K562 (cell line): ENCODE measurements around the gene XRN2. TPM values are rescaled to one million over a fixed set of nuclear protein-coding genes. Genes with fewer than 3 reads are reported as not detected.

ENCODE experiments used
- ARNT ChIP-seq, 2 experiments: fragments of 450-650 bp; IDR thresholded peaks; 2 replicates each; pipeline ENCODE4 v1.6.1; 2016; ENCODE audit warnings: mild to moderate bottlenecking in 1 of 2
- ATF1 ChIP-seq, 2 experiments: fragments of 450-650 bp in 1 of 2; IDR thresholded peaks; 2 replicates each; pipeline ENCODE4 v1.6.1; 2016; ENCODE audit warnings: missing compliant biosample characterization in 1 of 2, missing genetic modification characterization in 1 of 2
- DIDO1 ChIP-seq: fragments of 450-650 bp; IDR thresholded peaks from 2 replicates; pipeline ENCODE4 v1.6.1; 2016; ENCODE audit warnings: low read depth, missing biosample characterization, missing genetic modification characterization
- FOSL1 ChIP-seq: fragments of 200-800 bp; sonication (Bioruptor generic); conservative IDR thresholded peaks from 2 replicates; pipeline ENCODE4 v1.6.1; 2016; ENCODE audit warnings: missing genetic modification characterization, missing compliant biosample characterization
- FOXK2 ChIP-seq, 2 experiments: fragments of 450-650 bp; IDR thresholded peaks in 1 of 2; conservative IDR thresholded peaks in 1 of 2; 2 replicates each; pipeline ENCODE4 v1.6.1; 2016; ENCODE audit warnings: low read depth in 2 of 2, mild to moderate bottlenecking in 1 of 2
- GATA2 ChIP-seq: sonication (generic); formaldehyde crosslinking; IDR thresholded peaks from 2 replicates; pipeline ENCODE4 v1.4.0; 2020; ENCODE audit warnings: mild to moderate bottlenecking, missing genetic modification reagents
- GTF2E2 ChIP-seq: fragments of 200-800 bp; sonication (Bioruptor generic); IDR thresholded peaks from 2 replicates; pipeline ENCODE4 v1.6.1; 2016; ENCODE audit warnings: missing genetic modification characterization, missing compliant biosample characterization
- MCM7 ChIP-seq, 2 experiments: fragments of 450-650 bp; IDR thresholded peaks; 2 replicates each; pipeline ENCODE4 v1.6.1; 2016 to 2018
- RFX5 ChIP-seq: IDR thresholded peaks from 2 replicates; pipeline ENCODE4 v1.6.1; 2011; ENCODE audit warnings: low read depth, mild to moderate bottlenecking, improper control_type of control experiment, low read length
- SIRT6 ChIP-seq: IDR thresholded peaks from one replicate; pipeline ENCODE4 v1.6.1; 2012; ENCODE audit warnings: low read depth, mild to moderate bottlenecking, control low read depth, inconsistent platforms, low read length, moderate library complexity
- SREBF2 ChIP-seq: sonication (generic); formaldehyde crosslinking; IDR thresholded peaks from 2 replicates; pipeline ENCODE4 v1.4.0; 2020; ENCODE audit warnings: mild to moderate bottlenecking, missing genetic modification reagents
- TCFL5 ChIP-seq: fragments of 250-450 bp; sonication (Bioruptor Pico); conservative IDR thresholded peaks from 2 replicates; pipeline ENCODE4 v1.6.1; 2021; ENCODE audit warnings: mild to moderate bottlenecking, moderate library complexity, matching md5 sums
- ZBED1 ChIP-seq: IDR thresholded peaks from 2 replicates; pipeline ENCODE4 v1.6.1; 2014
- ZNF316 ChIP-seq: fragments of 450-650 bp; IDR thresholded peaks from 2 replicates; pipeline ENCODE4 v1.6.1; 2016
- polyA plus RNA-seq, 8 experiments: library from polyadenylated mRNA; depleted of rRNA in 4 of 8; stranded (reverse) in 5 of 8; unstranded in 3 of 8; fragments of >200 nt; fragmentation: Nextera tagmentation in 2 of 8; fragmentation: Illumina TruSeq in 1 of 8; extraction: Ambion mirVana in 2 of 8; extraction: Trizol in 1 of 8; gene quantifications; 2 replicates each; pipeline versions ENCODE4 v1.2.1 to v1.2.3, GENCODE V29; 2011 to 2014; ENCODE audit warnings: inconsistent platforms in 1 of 8, missing spikeins in 1 of 8
- total RNA-seq, 7 experiments: library from RNA; depleted of rRNA in 6 of 7; stranded (reverse); fragments of >200 nt in 6 of 7; fragmentation: Illumina TruSeq in 2 of 7; extraction: Trizol in 2 of 7; gene quantifications; 2 replicates each; pipeline versions ENCODE4 v1.2.1 to v1.2.3, GENCODE V29; 2011 to 2021; ENCODE audit warnings: low replicate concordance in 1 of 7
- TF ChIP-seq, protein P1 (sequence below): sonication (generic); formaldehyde crosslinking; IDR thresholded peaks from 2 replicates; pipeline ENCODE4 v1.8.1; 2023; ENCODE audit warnings: missing genetic modification reagents, mild to moderate bottlenecking, borderline replicate concordance
- TF ChIP-seq, protein P2 (sequence below), 2 experiments: fragments of 450-650 bp; conservative IDR thresholded peaks; 2 replicates each; pipeline ENCODE4 v1.6.1; 2017; ENCODE audit warnings: mild to moderate bottlenecking in 2 of 2, moderate library complexity in 2 of 2
- TF ChIP-seq, protein P3 (sequence below): fragments of 450-650 bp; formaldehyde crosslinking; IDR thresholded peaks from 2 replicates; pipeline ENCODE4 v1.4.0; 2020; ENCODE audit warnings: mild to moderate bottlenecking, moderate library complexity
- TF ChIP-seq, protein P4 (sequence below), 2 experiments: fragments of 450-650 bp in 1 of 2; sonication (generic) in 1 of 2; formaldehyde crosslinking; conservative IDR thresholded peaks; 2 replicates each; pipeline versions ENCODE4 v1.4.0 to v1.8.1; 2020 to 2022; ENCODE audit warnings: mild to moderate bottlenecking in 1 of 2, missing genetic modification reagents in 1 of 2
- TF ChIP-seq, protein P5 (sequence below), 2 experiments: fragments of 450-650 bp in 1 of 2; sonication (generic) in 1 of 2; formaldehyde crosslinking in 1 of 2; IDR thresholded peaks in 1 of 2; conservative IDR thresholded peaks in 1 of 2; 2 replicates each; pipeline versions ENCODE4 v1.6.1 to v1.8.1; 2016 to 2023; ENCODE audit warnings: mild to moderate bottlenecking in 2 of 2, moderate library complexity in 2 of 2, inconsistent platforms in 1 of 2, missing genetic modification reagents in 1 of 2

The XRN2 gene
- total and polyA plus RNA-seq, 9 of the 15 experiments (the other 6 are each of a cell fraction or from before 2014, with no cell fraction given) = 41.8 to 67.3 (median 51.4) TPM

DNA sequence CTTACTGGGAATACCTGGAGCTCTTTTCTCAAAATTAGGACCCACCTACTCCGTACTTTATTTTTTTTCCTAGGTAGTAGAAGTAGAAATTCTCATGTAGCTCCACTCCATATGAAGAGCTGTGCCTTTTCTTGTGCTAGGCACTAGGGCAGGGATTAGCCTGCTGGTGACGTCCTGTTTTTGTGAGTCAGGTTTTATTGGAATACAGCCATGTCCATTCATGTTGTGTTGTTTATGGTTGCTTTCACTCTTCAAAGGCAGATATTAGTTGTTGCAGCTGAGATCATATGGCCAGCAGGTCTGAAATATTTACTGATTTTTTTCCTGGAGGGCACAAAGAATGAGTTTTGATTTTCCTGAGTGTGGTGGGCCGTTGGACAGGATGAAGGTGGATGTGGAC lies 20.5 kb downstream of the XRN2 start (continued):
- TF ChIP-seq, protein P1, sequence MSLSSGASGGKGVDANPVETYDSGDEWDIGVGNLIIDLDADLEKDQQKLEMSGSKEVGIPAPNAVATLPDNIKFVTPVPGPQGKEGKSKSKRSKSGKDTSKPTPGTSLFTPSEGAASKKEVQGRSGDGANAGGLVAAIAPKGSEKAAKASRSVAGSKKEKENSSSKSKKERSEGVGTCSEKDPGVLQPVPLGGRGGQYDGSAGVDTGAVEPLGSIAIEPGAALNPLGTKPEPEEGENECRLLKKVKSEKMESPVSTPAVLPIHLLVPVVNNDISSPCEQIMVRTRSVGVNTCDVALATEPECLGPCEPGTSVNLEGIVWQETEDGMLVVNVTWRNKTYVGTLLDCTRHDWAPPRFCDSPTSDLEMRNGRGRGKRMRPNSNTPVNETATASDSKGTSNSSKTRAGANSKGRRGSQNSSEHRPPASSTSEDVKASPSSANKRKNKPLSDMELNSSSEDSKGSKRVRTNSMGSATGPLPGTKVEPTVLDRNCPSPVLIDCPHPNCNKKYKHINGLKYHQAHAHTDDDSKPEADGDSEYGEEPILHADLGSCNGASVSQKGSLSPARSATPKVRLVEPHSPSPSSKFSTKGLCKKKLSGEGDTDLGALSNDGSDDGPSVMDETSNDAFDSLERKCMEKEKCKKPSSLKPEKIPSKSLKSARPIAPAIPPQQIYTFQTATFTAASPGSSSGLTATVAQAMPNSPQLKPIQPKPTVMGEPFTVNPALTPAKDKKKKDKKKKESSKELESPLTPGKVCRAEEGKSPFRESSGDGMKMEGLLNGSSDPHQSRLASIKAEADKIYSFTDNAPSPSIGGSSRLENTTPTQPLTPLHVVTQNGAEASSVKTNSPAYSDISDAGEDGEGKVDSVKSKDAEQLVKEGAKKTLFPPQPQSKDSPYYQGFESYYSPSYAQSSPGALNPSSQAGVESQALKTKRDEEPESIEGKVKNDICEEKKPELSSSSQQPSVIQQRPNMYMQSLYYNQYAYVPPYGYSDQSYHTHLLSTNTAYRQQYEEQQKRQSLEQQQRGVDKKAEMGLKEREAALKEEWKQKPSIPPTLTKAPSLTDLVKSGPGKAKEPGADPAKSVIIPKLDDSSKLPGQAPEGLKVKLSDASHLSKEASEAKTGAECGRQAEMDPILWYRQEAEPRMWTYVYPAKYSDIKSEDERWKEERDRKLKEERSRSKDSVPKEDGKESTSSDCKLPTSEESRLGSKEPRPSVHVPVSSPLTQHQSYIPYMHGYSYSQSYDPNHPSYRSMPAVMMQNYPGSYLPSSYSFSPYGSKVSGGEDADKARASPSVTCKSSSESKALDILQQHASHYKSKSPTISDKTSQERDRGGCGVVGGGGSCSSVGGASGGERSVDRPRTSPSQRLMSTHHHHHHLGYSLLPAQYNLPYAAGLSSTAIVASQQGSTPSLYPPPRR (CRISPR knock-in tag) = no peak
- TF ChIP-seq, protein P2, sequence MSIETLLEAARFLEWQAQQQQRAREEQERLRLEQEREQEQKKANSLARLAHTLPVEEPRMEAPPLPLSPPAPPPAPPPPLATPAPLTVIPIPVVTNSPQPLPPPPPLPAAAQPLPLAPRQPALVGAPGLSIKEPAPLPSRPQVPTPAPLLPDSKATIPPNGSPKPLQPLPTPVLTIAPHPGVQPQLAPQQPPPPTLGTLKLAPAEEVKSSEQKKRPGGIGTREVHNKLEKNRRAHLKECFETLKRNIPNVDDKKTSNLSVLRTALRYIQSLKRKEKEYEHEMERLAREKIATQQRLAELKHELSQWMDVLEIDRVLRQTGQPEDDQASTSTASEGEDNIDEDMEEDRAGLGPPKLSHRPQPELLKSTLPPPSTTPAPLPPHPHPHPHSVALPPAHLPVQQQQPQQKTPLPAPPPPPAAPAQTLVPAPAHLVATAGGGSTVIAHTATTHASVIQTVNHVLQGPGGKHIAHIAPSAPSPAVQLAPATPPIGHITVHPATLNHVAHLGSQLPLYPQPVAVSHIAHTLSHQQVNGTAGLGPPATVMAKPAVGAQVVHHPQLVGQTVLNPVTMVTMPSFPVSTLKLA (conservative IDR thresholded peaks at IDR 0.05) = 0 out of 4 replicates have a peak, but pooled peaks of 1 of the 2 experiments have one; percentile 3
- TF ChIP-seq ZNF316 (no peak), FOSL1 (tag) (peak; percentile 40; the same call in 1 of the 2 replicates), ZBED1 (no peak), SREBF2 (no peak), ARNT (IDR thresholded peaks at IDR 0.05) (no peak), GATA2 (no peak), RFX5 (no peak), ATF1 (CRISPR knock-in tag; IDR thresholded peaks at IDR 0.05) (no peak), ATF1 (tag; IDR thresholded peaks at IDR 0.05) (0 out of 2 replicates have a peak, but pooled peaks have one; percentile 27), GTF2E2 (tag) (no peak), FOXK2 (conservative IDR thresholded peaks at IDR 0.05 in 1 of 2, IDR thresholded peaks at IDR 0.05 in 1 of 2; ENCODE audit: low read depth in 2 of 2) (peak; percentile 60 to 61), SIRT6 (no peak), DIDO1 (tag) (no peak), MCM7 (IDR thresholded peaks at IDR 0.05) (no peak), TCFL5 (no peak)
- TF ChIP-seq, protein P3, sequence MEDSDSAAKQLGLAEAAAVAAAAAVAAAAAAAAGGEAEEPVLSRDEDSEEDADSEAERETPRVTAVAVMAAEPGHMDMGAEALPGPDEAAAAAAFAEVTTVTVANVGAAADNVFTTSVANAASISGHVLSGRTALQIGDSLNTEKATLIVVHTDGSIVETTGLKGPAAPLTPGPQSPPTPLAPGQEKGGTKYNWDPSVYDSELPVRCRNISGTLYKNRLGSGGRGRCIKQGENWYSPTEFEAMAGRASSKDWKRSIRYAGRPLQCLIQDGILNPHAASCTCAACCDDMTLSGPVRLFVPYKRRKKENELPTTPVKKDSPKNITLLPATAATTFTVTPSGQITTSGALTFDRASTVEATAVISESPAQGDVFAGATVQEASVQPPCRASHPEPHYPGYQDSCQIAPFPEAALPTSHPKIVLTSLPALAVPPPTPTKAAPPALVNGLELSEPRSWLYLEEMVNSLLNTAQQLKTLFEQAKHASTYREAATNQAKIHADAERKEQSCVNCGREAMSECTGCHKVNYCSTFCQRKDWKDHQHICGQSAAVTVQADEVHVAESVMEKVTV (CRISPR knock-in tag) = no peak
- TF ChIP-seq, protein P4, sequence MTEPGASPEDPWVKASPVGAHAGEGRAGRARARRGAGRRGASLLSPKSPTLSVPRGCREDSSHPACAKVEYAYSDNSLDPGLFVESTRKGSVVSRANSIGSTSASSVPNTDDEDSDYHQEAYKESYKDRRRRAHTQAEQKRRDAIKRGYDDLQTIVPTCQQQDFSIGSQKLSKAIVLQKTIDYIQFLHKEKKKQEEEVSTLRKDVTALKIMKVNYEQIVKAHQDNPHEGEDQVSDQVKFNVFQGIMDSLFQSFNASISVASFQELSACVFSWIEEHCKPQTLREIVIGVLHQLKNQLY (CRISPR knock-in tag; conservative IDR thresholded peaks at IDR 0.05) = no peak
- TF ChIP-seq, protein P5, sequence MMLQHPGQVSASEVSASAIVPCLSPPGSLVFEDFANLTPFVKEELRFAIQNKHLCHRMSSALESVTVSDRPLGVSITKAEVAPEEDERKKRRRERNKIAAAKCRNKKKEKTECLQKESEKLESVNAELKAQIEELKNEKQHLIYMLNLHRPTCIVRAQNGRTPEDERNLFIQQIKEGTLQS (IDR thresholded peaks at IDR 0.05) = peak; percentile 40; the same call in 1 of the 2 replicates
- TF ChIP-seq, protein P5 (CRISPR knock-in tag; conservative IDR thresholded peaks at IDR 0.05) = no peak
